Measurements from ENCODE around the gene KLHL30. TPM values are rescaled to one million over a fixed set of nuclear protein-coding genes. Genes with fewer than 3 reads are reported as not detected.

Gene KLHL30
- total RNA-seq, 1 experiment from 2014 or later: not detected

DNA sequence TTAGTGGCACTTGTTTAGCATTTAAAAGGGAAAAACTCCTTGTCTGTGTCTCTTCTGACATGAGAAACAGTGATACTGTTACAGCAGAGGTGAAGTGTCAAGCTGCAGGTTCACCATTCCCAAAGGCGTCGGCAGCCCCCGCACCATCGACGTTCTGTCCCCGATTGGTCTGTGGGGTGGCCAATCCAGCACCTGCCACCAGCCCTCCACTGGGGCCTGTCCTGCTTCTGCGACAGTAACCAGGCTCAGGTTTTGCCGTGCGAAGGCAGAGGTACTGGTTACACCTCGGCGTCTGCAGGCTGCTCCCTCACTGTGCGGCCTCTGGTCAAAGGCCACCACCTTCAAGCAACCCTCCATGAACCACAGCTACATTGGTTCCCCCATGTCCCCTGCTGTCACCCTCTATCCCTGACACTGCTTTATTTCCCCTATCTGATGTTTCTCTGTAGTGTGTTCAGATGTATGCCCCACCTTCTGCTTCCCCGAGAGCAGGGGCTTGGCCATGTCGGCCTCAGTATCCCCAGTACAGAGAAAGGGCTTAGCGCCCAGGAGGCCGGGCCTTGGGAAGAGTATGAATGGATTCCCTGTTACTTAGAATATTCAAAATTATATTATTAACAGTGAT lies 46.9 kb upstream of the KLHL30 start:
- Histone ChIP-seq H2AFZ (ENCODE audit: low read length) (no peak overlapping the region), H3K56ac (ENCODE audit: insufficient read length, low read depth, low read length) (no peak overlapping the region), H2AK5ac (ENCODE audit: insufficient read length, low read length) (no peak overlapping the region), H3K79me2 (ENCODE audit: insufficient read depth, low read length) (no peaks in the 10 kb centered on the region), H2BK5ac (ENCODE audit: insufficient read length, low read length) (no peak overlapping the region), H3K27ac (ENCODE audit: insufficient read length, low read depth, low read length) (no peak overlapping the region), H3K9me3 (ENCODE audit: control insufficient read depth, low read depth, low read length) (no peaks in the 10 kb centered on the region), H2BK15ac (ENCODE audit: low read depth, low read length) (no peak overlapping the region), H3K79me1 (ENCODE audit: insufficient read depth, low read depth, low read length, poor library complexity, severe bottlenecking) (no peaks in the 10 kb centered on the region), H3K14ac (ENCODE audit: insufficient read depth, low read length) (no peak overlapping the region), H2BK120ac (ENCODE audit: low read depth, low read length, poor library complexity, severe bottlenecking) (no peak overlapping the region), H3K4ac (ENCODE audit: low read depth, low read length) (no peak overlapping the region), H4K5ac (ENCODE audit: insufficient read length, low read depth, low read length) (no peak overlapping the region), H4K20me1 (ENCODE audit: control insufficient read depth, insufficient read depth, insufficient read length) (no peaks in the 10 kb centered on the region), H3K27me3 (ENCODE audit: insufficient read depth, low read length) (no peaks in the 10 kb centered on the region), H3K18ac (ENCODE audit: insufficient read length, low read depth, low read length) (no peak overlapping the region), H2BK12ac (ENCODE audit: insufficient read length, low read depth, low read length) (no peak overlapping the region), H3T11ph (ENCODE audit: low read length) (no peak overlapping the region), H2BK20ac (ENCODE audit: low read depth, low read length, poor library complexity, severe bottlenecking) (no peak overlapping the region), H3K9ac (ENCODE audit: extremely low read depth, insufficient read length, low read length) (no peak overlapping the region), H3K23me2 (ENCODE audit: insufficient read length, low read depth, low read length, poor library complexity, severe bottlenecking) (no peaks in the 10 kb centered on the region), H3K23ac (ENCODE audit: insufficient read length, low read depth, low read length) (no peak overlapping the region), H3K4me2 (ENCODE audit: insufficient read depth, insufficient read length, low read length) (no peak overlapping the region), H4K91ac (ENCODE audit: insufficient read length, low read depth, low read length) (no peak overlapping the region), H3K4me1 (ENCODE audit: insufficient read depth, low read length) (peaks cover 3% of the 10 kb centered on the region; the same call in 1 of the 2 replicates), H4K8ac (replicated peaks; ENCODE audit: insufficient read length, low read depth, low read length) (no peak overlapping the region)
- TF ChIP-seq, protein P1, sequence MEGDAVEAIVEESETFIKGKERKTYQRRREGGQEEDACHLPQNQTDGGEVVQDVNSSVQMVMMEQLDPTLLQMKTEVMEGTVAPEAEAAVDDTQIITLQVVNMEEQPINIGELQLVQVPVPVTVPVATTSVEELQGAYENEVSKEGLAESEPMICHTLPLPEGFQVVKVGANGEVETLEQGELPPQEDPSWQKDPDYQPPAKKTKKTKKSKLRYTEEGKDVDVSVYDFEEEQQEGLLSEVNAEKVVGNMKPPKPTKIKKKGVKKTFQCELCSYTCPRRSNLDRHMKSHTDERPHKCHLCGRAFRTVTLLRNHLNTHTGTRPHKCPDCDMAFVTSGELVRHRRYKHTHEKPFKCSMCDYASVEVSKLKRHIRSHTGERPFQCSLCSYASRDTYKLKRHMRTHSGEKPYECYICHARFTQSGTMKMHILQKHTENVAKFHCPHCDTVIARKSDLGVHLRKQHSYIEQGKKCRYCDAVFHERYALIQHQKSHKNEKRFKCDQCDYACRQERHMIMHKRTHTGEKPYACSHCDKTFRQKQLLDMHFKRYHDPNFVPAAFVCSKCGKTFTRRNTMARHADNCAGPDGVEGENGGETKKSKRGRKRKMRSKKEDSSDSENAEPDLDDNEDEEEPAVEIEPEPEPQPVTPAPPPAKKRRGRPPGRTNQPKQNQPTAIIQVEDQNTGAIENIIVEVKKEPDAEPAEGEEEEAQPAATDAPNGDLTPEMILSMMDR (conservative IDR thresholded peaks at IDR 0.05): no peak
- no peak overlapping the region for H3K4me3 Mint-ChIP-seq
- DNase-seq: no peak
- no CpG with 5 or more reads among the region's 16 CpGs for WGBS (ENCODE audit: extremely low coverage, insufficient read length, low lambda C conversion rate)
- no peaks in the 10 kb centered on the region for H3K9me3 Mint-ChIP-seq
- H3K36me3 Mint-ChIP-seq (ENCODE audit: insufficient read depth in 1 of 3, low read depth in 3 of 3): peaks cover 23 to 66% (median 29%) of the 10 kb centered on the region in 3 experiments; a peak in 6 of 7 replicates
- peaks cover 2% of the 10 kb centered on the region for H3K27me3 Mint-ChIP-seq (ENCODE audit: low read depth)
- peaks cover 14 to 22% of the 10 kb centered on the region in 2 experiments for H3K4me1 Mint-ChIP-seq
- H3K27ac Mint-ChIP-seq: peak overlapping the region in 1 of 3 experiments; percentile 50; a peak in 1 of 7 replicates
